Measurements from ENCODE around the gene SUMO3. TPM values are rescaled to one million over a fixed set of nuclear protein-coding genes. Genes with fewer than 3 reads are reported as not detected.

SUMO3 gene
- total and polyA plus RNA-seq, 4 donors = 35.1 to 51.0 (median 40.6) TPM

- TF ChIP-seq FOXA1 (IDR thresholded peaks at IDR 0.05) = no peak
- TF ChIP-seq EGR1 (IDR thresholded peaks at IDR 0.05; ENCODE audit: low read depth in 2 of 2) = no peak
- TF ChIP-seq GABPA (IDR thresholded peaks at IDR 0.05 in 1 of 2, conservative IDR thresholded peaks at IDR 0.05 in 1 of 2) = no peak
- TF ChIP-seq SP1 (IDR thresholded peaks at IDR 0.05) = no peak
- TF ChIP-seq HNF4A (conservative IDR thresholded peaks at IDR 0.05) = no peak
- no peak for TF ChIP-seq YY1 (IDR thresholded peaks at IDR 0.05)
- no peak for TF ChIP-seq HNF4G (IDR thresholded peaks at IDR 0.05)
Measured at GRCh38 chr21:44803651-44804050, 14.2 kb downstream of the SUMO3 start (continued).

- H3K27ac ChIP-seq (ENCODE audit: low read depth in 1 of 2, low read length in 2 of 2) = no peak overlapping the region
- 25% methylated on average over 32 of the region's 32 CpGs for WGBS
Measured at GRCh38 chr21:44802396-44803153, 15.3 kb downstream of the SUMO3 start.

GRCh38 chr21:44801468-44802395, 16.1 kb downstream of the SUMO3 start, which contains the start of gene UBE2G2:
UBE2G2 (minus strand) TSS chr21:44801820; CDS start chr21:44801748, 72 bp downstream.
- Histone ChIP-seq H3K27ac (ENCODE audit: low read depth in 1 of 2, low read length in 2 of 2) (peak within 1 kb of the TSS; percentile 30 to 73), H3K9ac (ENCODE audit: low read depth in 1 of 2, low read length in 2 of 2) (peak within 1 kb of the TSS; percentile 65 to 73), H3K4me1 (ENCODE audit: control insufficient read depth in 4 of 4, insufficient read depth in 4 of 4, low read length in 3 of 4) (peaks cover 7 to 38% (median 25%) of the 10 kb centered on the region in 4 donors), H3K36me3 (ENCODE audit: control insufficient read depth in 4 of 4, insufficient read depth in 3 of 4, low read depth in 1 of 4, low read length in 3 of 4) (peaks cover under 1 to 19% (median 5%) of the 10 kb centered on the region in 4 donors), H3K9me3 (ENCODE audit: control insufficient read depth in 4 of 4, low read length in 3 of 4) (no peaks in the 10 kb centered on the region), H3K27me3 (ENCODE audit: control insufficient read depth in 4 of 4, insufficient read depth in 4 of 4, low read length in 3 of 4) (no peaks in the 10 kb centered on the region), H3K4me3 (ENCODE audit: low read depth in 1 of 3, low read length in 3 of 3) (peak within 1 kb of the TSS; percentile 77 to 91 (median 85))
- WGBS = under 1% methylated on average over 97 of the region's 97 CpGs
- TF ChIP-seq RAD21 (IDR thresholded peaks at IDR 0.05) (peak in 1 of 2 donors; percentile 16), GABPA (IDR thresholded peaks at IDR 0.05 in 1 of 2, conservative IDR thresholded peaks at IDR 0.05 in 1 of 2) (peak; percentile 76 to 95), CTCF (IDR thresholded peaks at IDR 0.05; ENCODE audit: low read depth, low read length, missing input control) (no peak)
- peak; percentile 89 for DNase-seq (ENCODE audit: low spot score)

More at GRCh38 chr21:44802396-44803153, 15.3 kb downstream of the SUMO3 start:
- peak overlapping the region; percentile 77 to 91 (median 85) for H3K4me3 ChIP-seq (ENCODE audit: low read depth in 1 of 3, low read length in 3 of 3)
- H3K9ac ChIP-seq (ENCODE audit: low read depth in 1 of 2, low read length in 2 of 2) = peak overlapping the region in 1 of 2 donors; percentile 12
- TF ChIP-seq EGR1 (IDR thresholded peaks at IDR 0.05; ENCODE audit: low read depth in 2 of 2) (no peak), FOXA1 (IDR thresholded peaks at IDR 0.05) (no peak), GABPA (IDR thresholded peaks at IDR 0.05 in 1 of 2, conservative IDR thresholded peaks at IDR 0.05 in 1 of 2) (no peak)
- H3K36me3 ChIP-seq (ENCODE audit: control insufficient read depth in 4 of 4, insufficient read depth in 3 of 4, low read depth in 1 of 4, low read length in 3 of 4) = peaks cover 3 to 27% (median 7%) of the 10 kb centered on the region in 4 donors
- H3K4me1 ChIP-seq (ENCODE audit: control insufficient read depth in 4 of 4, insufficient read depth in 4 of 4, low read length in 3 of 4) = peaks cover 7 to 38% (median 25%) of the 10 kb centered on the region in 4 donors
- no peak for DNase-seq (ENCODE audit: low spot score)
- H3K9me3 ChIP-seq (ENCODE audit: control insufficient read depth in 4 of 4, low read length in 3 of 4) = no peaks in the 10 kb centered on the region
- H3K27me3 ChIP-seq (ENCODE audit: control insufficient read depth in 4 of 4, insufficient read depth in 4 of 4, low read length in 3 of 4) = no peaks in the 10 kb centered on the region

- H3K9ac ChIP-seq (ENCODE audit: low read depth in 1 of 2, low read length in 2 of 2) = peak overlapping the region; percentile 65 to 73
- H3K27ac ChIP-seq (ENCODE audit: low read depth in 1 of 2, low read length in 2 of 2) = peak overlapping the region; percentile 30 to 73
- peaks cover 0 to 13% (median 2%) of the 10 kb centered on the region in 4 donors for H3K36me3 ChIP-seq (ENCODE audit: control insufficient read depth in 4 of 4, insufficient read depth in 3 of 4, low read depth in 1 of 4, low read length in 3 of 4)
- H3K9me3 ChIP-seq (ENCODE audit: control insufficient read depth in 4 of 4, low read length in 3 of 4) = no peaks in the 10 kb centered on the region
- H3K4me3 ChIP-seq (ENCODE audit: low read depth in 1 of 3, low read length in 3 of 3) = peak overlapping the region; percentile 77 to 91 (median 85)
- H3K27me3 ChIP-seq (ENCODE audit: control insufficient read depth in 4 of 4, insufficient read depth in 4 of 4, low read length in 3 of 4) = no peaks in the 10 kb centered on the region
- peaks cover 7 to 38% (median 25%) of the 10 kb centered on the region in 4 donors for H3K4me1 ChIP-seq (ENCODE audit: control insufficient read depth in 4 of 4, insufficient read depth in 4 of 4, low read length in 3 of 4)
- TF ChIP-seq FOXA1 (IDR thresholded peaks at IDR 0.05) (no peak), CTCF (IDR thresholded peaks at IDR 0.05; ENCODE audit: low read depth, low read length, missing input control) (peak; percentile 51), RXRA (IDR thresholded peaks at IDR 0.05) (peak in 1 of 2 donors; percentile 11), RAD21 (IDR thresholded peaks at IDR 0.05) (peak; percentile 70 to 71)
- 2% methylated on average over 17 of the region's 17 CpGs for WGBS
- no peak for DNase-seq (ENCODE audit: low spot score)
Measured at GRCh38 chr21:44800971-44801467, 16.8 kb downstream of the SUMO3 start.
